ENCODE results near the gene MLN.

Gene MLN

GRCh38 chr6:33766921-33767907 is 36.6 kb downstream of the MLN start:
- no peak overlapping the region for H3K27ac ChIP-seq (ENCODE audit: low read length)
- H3K4me3 ChIP-seq (ENCODE audit: low read length) = no peak overlapping the region
- H3K79me2 ChIP-seq (ENCODE audit: low read length) = no peaks in the 10 kb centered on the region
- no peak overlapping the region for H2AFZ ChIP-seq (ENCODE audit: low read depth, low read length)
- H3K9me3 ChIP-seq (ENCODE audit: insufficient read depth, low read length) = no peaks in the 10 kb centered on the region
- no peaks in the 10 kb centered on the region for H4K20me1 ChIP-seq (ENCODE audit: insufficient read depth, low read length)
- no peaks in the 10 kb centered on the region for H3K36me3 ChIP-seq (replicated peaks; ENCODE audit: low read depth, low read length)
- TF ChIP-seq CTCF (IDR thresholded peaks at IDR 0.05; ENCODE audit: low read depth, low read length) (no peak), EZH2phosphoT487 (IDR thresholded peaks at IDR 0.05; ENCODE audit: low read depth) (no peak)
- no peaks in the 10 kb centered on the region for H3K27me3 ChIP-seq (ENCODE audit: low read depth, low read length)
- no peak overlapping the region for H3K4me2 ChIP-seq (ENCODE audit: low read length)
- H3K4me1 ChIP-seq (ENCODE audit: low read length) = no peaks in the 10 kb centered on the region
- H3K9ac ChIP-seq (ENCODE audit: low read length) = no peak overlapping the region

- no peaks in the 10 kb centered on the region for H4K20me1 ChIP-seq (ENCODE audit: insufficient read depth, low read length)
- H3K79me2 ChIP-seq (ENCODE audit: low read length) = no peaks in the 10 kb centered on the region
- no peak overlapping the region for H3K27ac ChIP-seq (ENCODE audit: low read length)
- no peak overlapping the region for H2AFZ ChIP-seq (ENCODE audit: low read depth, low read length)
- no peaks in the 10 kb centered on the region for H3K4me1 ChIP-seq (ENCODE audit: low read length)
- no peak overlapping the region for H3K4me2 ChIP-seq (ENCODE audit: low read length)
- no peaks in the 10 kb centered on the region for H3K36me3 ChIP-seq (replicated peaks; ENCODE audit: low read depth, low read length)
- H3K27me3 ChIP-seq (ENCODE audit: low read depth, low read length) = no peaks in the 10 kb centered on the region
- TF ChIP-seq EZH2phosphoT487 (IDR thresholded peaks at IDR 0.05; ENCODE audit: low read depth) (no peak), CTCF (IDR thresholded peaks at IDR 0.05; ENCODE audit: low read depth, low read length) (no peak)
- no peaks in the 10 kb centered on the region for H3K9me3 ChIP-seq (ENCODE audit: insufficient read depth, low read length)
- H3K9ac ChIP-seq (ENCODE audit: low read length) = no peak overlapping the region
- no peak overlapping the region for H3K4me3 ChIP-seq (ENCODE audit: low read length)
Measured at GRCh38 chr6:33765368-33765767, 38.4 kb downstream of the MLN start.

- H4K20me1 ChIP-seq (ENCODE audit: insufficient read depth, low read length) = no peaks in the 10 kb centered on the region
- no peak overlapping the region for H3K4me2 ChIP-seq (ENCODE audit: low read length)
- no peak overlapping the region for H3K4me3 ChIP-seq (ENCODE audit: low read length)
- TF ChIP-seq EZH2phosphoT487 (IDR thresholded peaks at IDR 0.05; ENCODE audit: low read depth) (no peak), CTCF (IDR thresholded peaks at IDR 0.05; ENCODE audit: low read depth, low read length) (no peak)
- H3K79me2 ChIP-seq (ENCODE audit: low read length) = no peaks in the 10 kb centered on the region
- H3K27me3 ChIP-seq (ENCODE audit: low read depth, low read length) = no peaks in the 10 kb centered on the region
- H3K9ac ChIP-seq (ENCODE audit: low read length) = no peak overlapping the region
- H3K36me3 ChIP-seq (replicated peaks; ENCODE audit: low read depth, low read length) = no peaks in the 10 kb centered on the region
- no peaks in the 10 kb centered on the region for H3K9me3 ChIP-seq (ENCODE audit: insufficient read depth, low read length)
- H3K4me1 ChIP-seq (ENCODE audit: low read length) = no peaks in the 10 kb centered on the region
- no peak overlapping the region for H3K27ac ChIP-seq (ENCODE audit: low read length)
- H2AFZ ChIP-seq (ENCODE audit: low read depth, low read length) = no peak overlapping the region
Measured at GRCh38 chr6:33764036-33764435, 39.8 kb downstream of the MLN start.

- Histone ChIP-seq H3K79me2 (ENCODE audit: low read length) (no peaks in the 10 kb centered on the region), H3K4me2 (ENCODE audit: low read length) (no peak overlapping the region), H4K20me1 (ENCODE audit: insufficient read depth, low read length) (no peaks in the 10 kb centered on the region), H3K4me3 (ENCODE audit: low read length) (no peak overlapping the region), H3K9ac (ENCODE audit: low read length) (no peak overlapping the region), H2AFZ (ENCODE audit: low read depth, low read length) (no peak overlapping the region), H3K4me1 (ENCODE audit: low read length) (no peaks in the 10 kb centered on the region), H3K27ac (ENCODE audit: low read length) (no peak overlapping the region), H3K27me3 (ENCODE audit: low read depth, low read length) (no peaks in the 10 kb centered on the region), H3K9me3 (ENCODE audit: insufficient read depth, low read length) (no peaks in the 10 kb centered on the region), H3K36me3 (replicated peaks; ENCODE audit: low read depth, low read length) (no peaks in the 10 kb centered on the region)
- TF ChIP-seq CTCF (IDR thresholded peaks at IDR 0.05; ENCODE audit: low read depth, low read length) (no peak), EZH2phosphoT487 (IDR thresholded peaks at IDR 0.05; ENCODE audit: low read depth) (no peak)
Measured at GRCh38 chr6:33763483-33763882, 40.3 kb downstream of the MLN start.
